ENCODE results near the gene CLEC2L. TPM values are rescaled to one million over a fixed set of nuclear protein-coding genes. Genes with fewer than 3 reads are reported as not detected.

The CLEC2L gene
- total RNA-seq (2014; rRNA removed; shearing (Covaris generic)) = not detected in 2 replicates

- Histone ChIP-seq H3K36me3 (no peaks in the 10 kb centered on the region), H3K4me3 (no peak within 1 kb of the TSS), H3K27me3 (no peaks in the 10 kb centered on the region), H3K4me1 (no peaks in the 10 kb centered on the region), H3K9me3 (replicated peaks) (no peaks in the 10 kb centered on the region), H3K27ac (no peak within 1 kb of the TSS)
- no peak for DNase-seq
Measured at GRCh38 chr7:139523199-139523941, at the start of gene CLEC2L. CLEC2L (plus strand) TSS chr7:139523685; CDS start chr7:139523928, 243 bp downstream.

- H3K9me3 ChIP-seq (replicated peaks) = no peaks in the 10 kb centered on the region; the same call in 1 of the 2 replicates
- H3K4me1 ChIP-seq = peaks cover 5% of the 10 kb centered on the region; the same call in 1 of the 2 replicates
- no peaks in the 10 kb centered on the region for H3K36me3 ChIP-seq
- no peak overlapping the region for H3K27ac ChIP-seq
- H3K4me3 ChIP-seq = no peak overlapping the region
- H3K27me3 ChIP-seq = peaks cover 3% of the 10 kb centered on the region; the same call in 1 of the 2 replicates
- no peak for DNase-seq
Measured at GRCh38 chr7:139476139-139476538, 47.3 kb upstream of the CLEC2L start.

- H3K36me3 ChIP-seq = no peaks in the 10 kb centered on the region
- H3K27ac ChIP-seq = no peak overlapping the region
- H3K9me3 ChIP-seq (replicated peaks) = no peaks in the 10 kb centered on the region; the same call in 1 of the 2 replicates
- H3K4me3 ChIP-seq = no peak overlapping the region
- H3K27me3 ChIP-seq = peaks cover 3% of the 10 kb centered on the region; the same call in 1 of the 2 replicates
- H3K4me1 ChIP-seq = peaks cover 2% of the 10 kb centered on the region; the same call in 1 of the 2 replicates
- no peak for DNase-seq
Measured at GRCh38 chr7:139476891-139477290, 46.6 kb upstream of the CLEC2L start.

- no peak for DNase-seq
- no peak overlapping the region for H3K27ac ChIP-seq
- no peak overlapping the region for H3K4me3 ChIP-seq
- H3K4me1 ChIP-seq = no peaks in the 10 kb centered on the region
- no peaks in the 10 kb centered on the region for H3K36me3 ChIP-seq
- peaks cover 3% of the 10 kb centered on the region; the same call in 1 of the 2 replicates for H3K27me3 ChIP-seq
- H3K9me3 ChIP-seq (replicated peaks) = no peaks in the 10 kb centered on the region
Measured at GRCh38 chr7:139479620-139480019, 43.9 kb upstream of the CLEC2L start.

- Histone ChIP-seq H3K36me3 (no peaks in the 10 kb centered on the region), H3K27ac (no peak overlapping the region), H3K9me3 (replicated peaks) (no peaks in the 10 kb centered on the region), H3K4me1 (no peaks in the 10 kb centered on the region), H3K27me3 (peaks cover 3% of the 10 kb centered on the region; the same call in 1 of the 2 replicates), H3K4me3 (no peak overlapping the region)
- no peak for DNase-seq
Measured at GRCh38 chr7:139481364-139481763, 42.1 kb upstream of the CLEC2L start.

GRCh38 chr7:139482122-139482521 lies 41.4 kb upstream of the CLEC2L start:
- H3K27me3 ChIP-seq = no peaks in the 10 kb centered on the region
- no peaks in the 10 kb centered on the region for H3K4me1 ChIP-seq
- no peaks in the 10 kb centered on the region for H3K9me3 ChIP-seq (replicated peaks)
- no peak for DNase-seq
- H3K27ac ChIP-seq = no peak overlapping the region
- no peaks in the 10 kb centered on the region for H3K36me3 ChIP-seq
- H3K4me3 ChIP-seq = no peak overlapping the region

- Histone ChIP-seq H3K4me1 (no peaks in the 10 kb centered on the region), H3K27ac (no peak overlapping the region), H3K36me3 (no peaks in the 10 kb centered on the region), H3K9me3 (replicated peaks) (no peaks in the 10 kb centered on the region), H3K4me3 (no peak overlapping the region), H3K27me3 (no peaks in the 10 kb centered on the region)
- no peak for DNase-seq
Measured at GRCh38 chr7:139482662-139483466, 40.6 kb upstream of the CLEC2L start.

- no peaks in the 10 kb centered on the region for H3K27me3 ChIP-seq
- H3K9me3 ChIP-seq (replicated peaks) = no peaks in the 10 kb centered on the region
Measured at GRCh38 chr7:139487366-139488080, 36.0 kb upstream of the CLEC2L start.

GRCh38 chr7:139488810-139489209 lies 34.7 kb upstream of the CLEC2L start:
- peak; percentile 42 to 49 for DNase-seq
- H3K27ac ChIP-seq = no peak overlapping the region
- no peaks in the 10 kb centered on the region for H3K27me3 ChIP-seq
- no peaks in the 10 kb centered on the region for H3K36me3 ChIP-seq
- H3K9me3 ChIP-seq (replicated peaks) = no peaks in the 10 kb centered on the region
- H3K4me1 ChIP-seq = peaks cover 11% of the 10 kb centered on the region
- H3K4me3 ChIP-seq = no peak overlapping the region

More at GRCh38 chr7:139487366-139488080, 36.0 kb upstream of the CLEC2L start:
- Histone ChIP-seq H3K27ac (no peak overlapping the region), H3K36me3 (no peaks in the 10 kb centered on the region), H3K4me3 (no peak overlapping the region), H3K4me1 (peaks cover 11% of the 10 kb centered on the region)
- DNase-seq = no peak

GRCh38 chr7:139490130-139490529 lies 33.4 kb upstream of the CLEC2L start:
- no peaks in the 10 kb centered on the region for H3K36me3 ChIP-seq
- no peak for DNase-seq
- no peak overlapping the region for H3K4me3 ChIP-seq
- H3K27me3 ChIP-seq = no peaks in the 10 kb centered on the region
- no peak overlapping the region for H3K27ac ChIP-seq
- peaks cover 11% of the 10 kb centered on the region for H3K4me1 ChIP-seq
- no peaks in the 10 kb centered on the region for H3K9me3 ChIP-seq (replicated peaks)

- no peaks in the 10 kb centered on the region for H3K36me3 ChIP-seq
- H3K4me1 ChIP-seq = peaks cover 11% of the 10 kb centered on the region
- H3K4me3 ChIP-seq = no peak overlapping the region
- no peak for DNase-seq
- no peak overlapping the region for H3K27ac ChIP-seq
- no peaks in the 10 kb centered on the region; the same call in 1 of the 2 replicates for H3K27me3 ChIP-seq
- no peaks in the 10 kb centered on the region for H3K9me3 ChIP-seq (replicated peaks)
Measured at GRCh38 chr7:139492293-139492692, 31.2 kb upstream of the CLEC2L start.

- no peaks in the 10 kb centered on the region; the same call in 1 of the 2 replicates for H3K27me3 ChIP-seq
- H3K9me3 ChIP-seq (replicated peaks) = no peaks in the 10 kb centered on the region
- no peak for DNase-seq
- no peak overlapping the region for H3K27ac ChIP-seq
- H3K4me1 ChIP-seq = no peaks in the 10 kb centered on the region
- H3K36me3 ChIP-seq = no peaks in the 10 kb centered on the region
- no peak overlapping the region for H3K4me3 ChIP-seq
Measured at GRCh38 chr7:139494835-139495579, 28.5 kb upstream of the CLEC2L start.

- Histone ChIP-seq H3K27ac (no peak overlapping the region), H3K36me3 (no peaks in the 10 kb centered on the region), H3K4me3 (no peak overlapping the region), H3K9me3 (replicated peaks) (no peaks in the 10 kb centered on the region), H3K4me1 (no peaks in the 10 kb centered on the region), H3K27me3 (no peaks in the 10 kb centered on the region; the same call in 1 of the 2 replicates)
- no peak for DNase-seq
Measured at GRCh38 chr7:139495580-139496125, 27.8 kb upstream of the CLEC2L start.

- DNase-seq = no peak
- Histone ChIP-seq H3K4me1 (no peaks in the 10 kb centered on the region), H3K36me3 (no peaks in the 10 kb centered on the region), H3K27me3 (no peaks in the 10 kb centered on the region; the same call in 1 of the 2 replicates), H3K9me3 (replicated peaks) (no peaks in the 10 kb centered on the region), H3K27ac (no peak overlapping the region), H3K4me3 (no peak overlapping the region)
Measured at GRCh38 chr7:139496528-139496927, 27.0 kb upstream of the CLEC2L start.

All from SJCRH30 (cell line).